Mammary epithelial cell (primary cell): ENCODE measurements around the gene DTX3.

Source experiments
- EZH2 ChIP-seq: IDR thresholded peaks from 2 replicates; pipeline ENCODE4 v1.6.1; 2012; ENCODE audit warnings: low read length, inconsistent platforms, borderline replicate concordance
- TF ChIP-seq, protein P1 (sequence below), 2 donors: IDR thresholded peaks in 1 of 2; conservative IDR thresholded peaks in 1 of 2; 2 replicates each; pipeline ENCODE4 v1.5.1; 2011 to 2012; ENCODE audit warnings: inconsistent platforms in 2 of 2, low read length in 2 of 2, mild to moderate bottlenecking in 2 of 2, control low read depth in 1 of 2, low read depth in 1 of 2; ENCODE audit not compliant: insufficient read depth in 1 of 2; ENCODE audit errors: extremely low read depth in 1 of 2

DNA sequence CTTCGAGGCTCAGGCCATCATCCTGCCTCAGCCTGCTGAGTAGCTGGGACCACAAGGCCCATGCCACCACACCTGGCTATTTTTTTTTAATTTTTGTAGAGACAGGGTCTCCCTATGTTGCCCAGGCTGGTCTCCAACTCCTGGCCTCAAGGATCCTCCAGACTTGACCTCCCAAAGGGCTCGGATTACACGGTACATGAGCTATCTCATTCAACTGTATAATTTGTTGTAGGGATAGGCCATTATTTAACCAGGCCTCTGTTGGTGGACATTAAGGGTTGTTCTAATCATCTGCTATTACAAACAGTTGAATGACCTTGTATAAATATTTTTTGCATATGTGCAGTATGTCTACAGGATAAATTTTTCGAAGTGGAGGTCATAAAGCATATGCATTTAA lies 45.8 kb upstream of the DTX3 start:
- TF ChIP-seq, protein P1, sequence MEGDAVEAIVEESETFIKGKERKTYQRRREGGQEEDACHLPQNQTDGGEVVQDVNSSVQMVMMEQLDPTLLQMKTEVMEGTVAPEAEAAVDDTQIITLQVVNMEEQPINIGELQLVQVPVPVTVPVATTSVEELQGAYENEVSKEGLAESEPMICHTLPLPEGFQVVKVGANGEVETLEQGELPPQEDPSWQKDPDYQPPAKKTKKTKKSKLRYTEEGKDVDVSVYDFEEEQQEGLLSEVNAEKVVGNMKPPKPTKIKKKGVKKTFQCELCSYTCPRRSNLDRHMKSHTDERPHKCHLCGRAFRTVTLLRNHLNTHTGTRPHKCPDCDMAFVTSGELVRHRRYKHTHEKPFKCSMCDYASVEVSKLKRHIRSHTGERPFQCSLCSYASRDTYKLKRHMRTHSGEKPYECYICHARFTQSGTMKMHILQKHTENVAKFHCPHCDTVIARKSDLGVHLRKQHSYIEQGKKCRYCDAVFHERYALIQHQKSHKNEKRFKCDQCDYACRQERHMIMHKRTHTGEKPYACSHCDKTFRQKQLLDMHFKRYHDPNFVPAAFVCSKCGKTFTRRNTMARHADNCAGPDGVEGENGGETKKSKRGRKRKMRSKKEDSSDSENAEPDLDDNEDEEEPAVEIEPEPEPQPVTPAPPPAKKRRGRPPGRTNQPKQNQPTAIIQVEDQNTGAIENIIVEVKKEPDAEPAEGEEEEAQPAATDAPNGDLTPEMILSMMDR (conservative IDR thresholded peaks at IDR 0.05 in 1 of 2, IDR thresholded peaks at IDR 0.05 in 1 of 2; ENCODE audit: extremely low read depth in 1 of 2, insufficient read depth in 1 of 2, low read depth in 1 of 2, low read length in 2 of 2): no peak
- TF ChIP-seq EZH2: no peak
